Stomach smooth muscle (tissue), 2 donors: ENCODE results near the gene RDH8.

ENCODE experiments used
- H3K27ac ChIP-seq: one replicate; pipeline ENCODE4 v1.7.0; 2013; ENCODE audit warnings: mild to moderate bottlenecking, low read length, inconsistent platforms
- H3K27me3 ChIP-seq, 2 donors: one replicate each; pipeline ENCODE4 v1.7.0; 2013; ENCODE audit warnings: low read length in 2 of 2; ENCODE audit not compliant: insufficient read depth in 2 of 2, control insufficient read depth in 1 of 2
- H3K36me3 ChIP-seq, 2 donors: one replicate each; pipeline ENCODE4 v1.7.0; 2013; ENCODE audit warnings: low read length in 2 of 2; ENCODE audit not compliant: control insufficient read depth in 2 of 2, insufficient read depth in 2 of 2
- H3K4me1 ChIP-seq: one replicate; pipeline ENCODE4 v1.7.0; 2013; ENCODE audit warnings: low read length; ENCODE audit not compliant: control insufficient read depth, insufficient read depth
- H3K4me3 ChIP-seq, 2 donors: one replicate each; pipeline ENCODE4 v1.7.0; 2013; ENCODE audit warnings: low read length in 2 of 2
- H3K9ac ChIP-seq, 2 donors: one replicate each; pipeline ENCODE4 v1.7.0; 2013; ENCODE audit warnings: low read length in 2 of 2, mild to moderate bottlenecking in 1 of 2
- H3K9me3 ChIP-seq, 2 donors: one replicate each; pipeline ENCODE4 v1.7.0; 2013; ENCODE audit warnings: low read length in 2 of 2; ENCODE audit not compliant: control insufficient read depth in 2 of 2
- donor health status: healthy.
- donor health status: Pancreatic carcinoma.

The RDH8 gene

GRCh38 chr19:10013316-10013715 lies at the start of gene RDH8:
Gene RDH8, plus strand, starts transcription at chr19:10013483. Its CDS starts 15 bp downstream, at chr19:10013498.
- no peak within 1 kb of the TSS for H3K4me3 ChIP-seq
- H3K9me3 ChIP-seq, result no peaks in the 10 kb centered on the region
- no peaks in the 10 kb centered on the region for H3K36me3 ChIP-seq
- peaks cover 4% of the 10 kb centered on the region for H3K4me1 ChIP-seq
- H3K27ac ChIP-seq, result no peak within 1 kb of the TSS
- H3K9ac ChIP-seq, result no peak within 1 kb of the TSS
- H3K27me3 ChIP-seq, result peaks cover 29 to 30% of the 10 kb centered on the region in 2 donors

- H3K9me3 ChIP-seq, result no peaks in the 10 kb centered on the region
- H3K27me3 ChIP-seq, result peaks cover 12 to 34% of the 10 kb centered on the region in 2 donors
- no peak overlapping the region for H3K9ac ChIP-seq
- H3K4me1 ChIP-seq, result no peaks in the 10 kb centered on the region
- no peak overlapping the region for H3K4me3 ChIP-seq
- H3K36me3 ChIP-seq, result peaks cover 0 to 3% of the 10 kb centered on the region in 2 donors
- no peak overlapping the region for H3K27ac ChIP-seq
Observed at GRCh38 chr19:9966024-9966423, 47.3 kb upstream of the RDH8 start.

GRCh38 chr19:9966448-9966847 lies 46.8 kb upstream of the RDH8 start:
- H3K27me3 ChIP-seq, result peaks cover 12 to 34% of the 10 kb centered on the region in 2 donors

GRCh38 chr19:9967326-9967725 lies 46.0 kb upstream of the RDH8 start:
- Histone ChIP-seq H3K36me3 (peaks cover 0 to 3% of the 10 kb centered on the region in 2 donors), H3K9me3 (no peaks in the 10 kb centered on the region), H3K4me1 (no peaks in the 10 kb centered on the region), H3K9ac (no peak overlapping the region), H3K27me3 (peaks cover 11 to 33% of the 10 kb centered on the region in 2 donors), H3K27ac (no peak overlapping the region), H3K4me3 (no peak overlapping the region)

More at GRCh38 chr19:9966448-9966847, 46.8 kb upstream of the RDH8 start:
- peaks cover 0 to 3% of the 10 kb centered on the region in 2 donors for H3K36me3 ChIP-seq
- no peak overlapping the region for H3K27ac ChIP-seq
- H3K9ac ChIP-seq, result no peak overlapping the region
- H3K4me1 ChIP-seq, result no peaks in the 10 kb centered on the region
- H3K4me3 ChIP-seq, result no peak overlapping the region
- H3K9me3 ChIP-seq, result no peaks in the 10 kb centered on the region

- peaks cover 10 to 29% of the 10 kb centered on the region in 2 donors for H3K27me3 ChIP-seq
- H3K9ac ChIP-seq, result no peak overlapping the region
- no peak overlapping the region for H3K27ac ChIP-seq
- H3K36me3 ChIP-seq, result peaks cover 0 to 2% of the 10 kb centered on the region in 2 donors
- no peaks in the 10 kb centered on the region for H3K9me3 ChIP-seq
- no peak overlapping the region for H3K4me3 ChIP-seq
- no peaks in the 10 kb centered on the region for H3K4me1 ChIP-seq
Observed at GRCh38 chr19:9968820-9969687, 44.2 kb upstream of the RDH8 start.

- no peak overlapping the region for H3K4me3 ChIP-seq
- peaks cover 0 to 2% of the 10 kb centered on the region in 2 donors for H3K36me3 ChIP-seq
- peaks cover 10 to 29% of the 10 kb centered on the region in 2 donors for H3K27me3 ChIP-seq
- no peak overlapping the region for H3K27ac ChIP-seq
- H3K4me1 ChIP-seq, result no peaks in the 10 kb centered on the region
- H3K9ac ChIP-seq, result no peak overlapping the region
- H3K9me3 ChIP-seq, result no peaks in the 10 kb centered on the region
Observed at GRCh38 chr19:9969688-9969975, 43.7 kb upstream of the RDH8 start.

GRCh38 chr19:9970481-9970880 lies 42.8 kb upstream of the RDH8 start:
- no peak overlapping the region for H3K27ac ChIP-seq
- H3K36me3 ChIP-seq, result peaks cover 0 to 2% of the 10 kb centered on the region in 2 donors
- no peak overlapping the region for H3K9ac ChIP-seq
- H3K27me3 ChIP-seq, result peaks cover 10 to 29% of the 10 kb centered on the region in 2 donors
- H3K4me3 ChIP-seq, result no peak overlapping the region
- H3K4me1 ChIP-seq, result no peaks in the 10 kb centered on the region
- no peaks in the 10 kb centered on the region for H3K9me3 ChIP-seq

- H3K27ac ChIP-seq, result no peak overlapping the region
- peaks cover 10 to 22% of the 10 kb centered on the region in 2 donors for H3K27me3 ChIP-seq
- H3K36me3 ChIP-seq, result peaks cover 0 to 2% of the 10 kb centered on the region in 2 donors
- no peak overlapping the region for H3K4me3 ChIP-seq
- no peaks in the 10 kb centered on the region for H3K4me1 ChIP-seq
- no peaks in the 10 kb centered on the region for H3K9me3 ChIP-seq
- H3K9ac ChIP-seq, result no peak overlapping the region
Observed at GRCh38 chr19:9971166-9971897, 42.0 kb upstream of the RDH8 start.

GRCh38 chr19:9972103-9972502 lies 41.2 kb upstream of the RDH8 start:
- Histone ChIP-seq H3K4me3 (no peak overlapping the region), H3K36me3 (peaks cover 0 to 2% of the 10 kb centered on the region in 2 donors), H3K4me1 (no peaks in the 10 kb centered on the region)

GRCh38 chr19:9981406-9982260 lies 31.6 kb upstream of the RDH8 start:
- Histone ChIP-seq H3K4me1 (no peaks in the 10 kb centered on the region), H3K27ac (no peak overlapping the region)

More at GRCh38 chr19:9972103-9972502, 41.2 kb upstream of the RDH8 start:
- Histone ChIP-seq H3K27me3 (peaks cover 10 to 15% of the 10 kb centered on the region in 2 donors), H3K27ac (no peak overlapping the region), H3K9ac (no peak overlapping the region), H3K9me3 (no peaks in the 10 kb centered on the region)

More at GRCh38 chr19:9981406-9982260, 31.6 kb upstream of the RDH8 start:
- Histone ChIP-seq H3K4me3 (no peak overlapping the region), H3K27me3 (peaks cover 0 to 2% of the 10 kb centered on the region in 2 donors), H3K9ac (no peak overlapping the region), H3K9me3 (no peaks in the 10 kb centered on the region), H3K36me3 (peaks cover 4 to 5% of the 10 kb centered on the region in 2 donors)
